Measurements from ENCODE around the gene FOXB1. TPM values are rescaled to one million over a fixed set of nuclear protein-coding genes. Genes with fewer than 3 reads are reported as not detected.

Gene FOXB1
- total and polyA plus RNA-seq, 2 donors (not counting 1 experiment from before 2014, with no cell fraction given) = not detected

- H3K4me1 Mint-ChIP-seq = no peaks in the 10 kb centered on the region
- CTCF ChIA-PET = no interaction called here
- no peak for ATAC-seq (ENCODE audit: low read depth)
Measured at GRCh38 chr15:60044636-60045270, 40.6 kb downstream of the FOXB1 start.

GRCh38 chr15:60047701-60048100 lies 43.6 kb downstream of the FOXB1 start:
- Histone ChIP-seq H3K27ac (ENCODE audit: low read length in 2 of 2) (no peak overlapping the region), H3K79me2 (ENCODE audit: control insufficient read depth, insufficient read depth, low read length) (no peaks in the 10 kb centered on the region), H3K4me2 (replicated peaks; ENCODE audit: low read depth, low read length, poor library complexity, severe bottlenecking) (no peak overlapping the region), H3K27me3 (replicated peaks in 1 of 4; ENCODE audit: control extremely low read depth in 1 of 4, control insufficient read depth in 3 of 4, insufficient read depth in 4 of 4, low read length in 3 of 4) (no peaks in the 10 kb centered on the region), H3K9ac (ENCODE audit: low read length) (no peak overlapping the region), H3K4me3 (ENCODE audit: control extremely low read depth in 1 of 5, extremely low read depth in 1 of 5, insufficient read depth in 1 of 5, low read depth in 2 of 5, low read length in 4 of 5) (no peak overlapping the region), H3K36me3 (replicated peaks in 1 of 2; ENCODE audit: control extremely low read depth in 1 of 2, control insufficient read depth in 1 of 2, extremely low read depth in 1 of 2, insufficient read depth in 2 of 2, low read length in 1 of 2) (no peaks in the 10 kb centered on the region), H2AFZ (ENCODE audit: insufficient read depth, low read depth, low read length, poor library complexity, severe bottlenecking) (no peak overlapping the region), H3K9me3 (ENCODE audit: control extremely low read depth in 1 of 3, control insufficient read depth in 2 of 3, insufficient read depth in 1 of 3, low read length in 2 of 3) (peaks cover 1 to 7% (median 6%) of the 10 kb centered on the region in 3 donors), H3K4me1 (ENCODE audit: control insufficient read depth in 2 of 2, insufficient read depth in 2 of 2, low read length in 2 of 2) (no peaks in the 10 kb centered on the region), H4K20me1 (ENCODE audit: control insufficient read depth, insufficient read depth, low read length, poor library complexity, severe bottlenecking) (no peaks in the 10 kb centered on the region)
- Mint-ChIP-seq H3K4me1 (no peaks in the 10 kb centered on the region), H3K4me3 (no peak overlapping the region), H3K27me3 (peaks cover 4% of the 10 kb centered on the region), H3K27ac (no peak overlapping the region), H3K9me3 (ENCODE audit: insufficient read depth) (peaks cover 5% of the 10 kb centered on the region)
- ChIA-PET CTCF (no interaction called here), POLR2A (no interaction called here)
- DNase-seq = no peak
- WGBS (ENCODE audit: insufficient coverage) = no CpG with 5 or more reads among the region's 1 CpG
- intact Hi-C loops (cut with micrococcal nuclease) = no loop called here
- TF ChIP-seq CTCF (IDR thresholded peaks at IDR 0.05) = no peak
- no peak for TF ChIP-seq EZH2 (IDR thresholded peaks at IDR 0.05; ENCODE audit: borderline replicate concordance, insufficient read depth, low read depth, low read length, poor library complexity, severe bottlenecking)
- ATAC-seq (ENCODE audit: low read depth) = no peak

More at GRCh38 chr15:60044636-60045270, 40.6 kb downstream of the FOXB1 start:
- Histone ChIP-seq H2AFZ (ENCODE audit: insufficient read depth, low read depth, low read length, poor library complexity, severe bottlenecking) (no peak overlapping the region), H3K36me3 (replicated peaks in 1 of 2; ENCODE audit: control extremely low read depth in 1 of 2, control insufficient read depth in 1 of 2, extremely low read depth in 1 of 2, insufficient read depth in 2 of 2, low read length in 1 of 2) (no peaks in the 10 kb centered on the region), H3K27ac (ENCODE audit: low read length in 2 of 2) (no peak overlapping the region), H4K20me1 (ENCODE audit: control insufficient read depth, insufficient read depth, low read length, poor library complexity, severe bottlenecking) (no peaks in the 10 kb centered on the region), H3K27me3 (replicated peaks in 1 of 4; ENCODE audit: control extremely low read depth in 1 of 4, control insufficient read depth in 3 of 4, insufficient read depth in 4 of 4, low read length in 3 of 4) (no peaks in the 10 kb centered on the region), H3K4me2 (replicated peaks; ENCODE audit: low read depth, low read length, poor library complexity, severe bottlenecking) (no peak overlapping the region), H3K4me3 (ENCODE audit: control extremely low read depth in 1 of 5, extremely low read depth in 1 of 5, insufficient read depth in 1 of 5, low read depth in 2 of 5, low read length in 4 of 5) (no peak overlapping the region), H3K9ac (ENCODE audit: low read length) (no peak overlapping the region), H3K4me1 (ENCODE audit: control insufficient read depth in 2 of 2, insufficient read depth in 2 of 2, low read length in 2 of 2) (no peaks in the 10 kb centered on the region), H3K79me2 (ENCODE audit: control insufficient read depth, insufficient read depth, low read length) (no peaks in the 10 kb centered on the region), H3K9me3 (ENCODE audit: control extremely low read depth in 1 of 3, control insufficient read depth in 2 of 3, insufficient read depth in 1 of 3, low read length in 2 of 3) (peaks cover 0 to 2% (median 0%) of the 10 kb centered on the region in 3 donors)
- peaks cover 8% of the 10 kb centered on the region for H3K27me3 Mint-ChIP-seq
- TF ChIP-seq EZH2 (IDR thresholded peaks at IDR 0.05; ENCODE audit: borderline replicate concordance, insufficient read depth, low read depth, low read length, poor library complexity, severe bottlenecking) (no peak), CTCF (IDR thresholded peaks at IDR 0.05) (no peak)
- H3K4me3 Mint-ChIP-seq = no peak overlapping the region
- no peak for DNase-seq
- no peaks in the 10 kb centered on the region for H3K9me3 Mint-ChIP-seq (ENCODE audit: insufficient read depth)
- no peak overlapping the region for H3K27ac Mint-ChIP-seq
- POLR2A ChIA-PET = no interaction called here
- intact Hi-C loops (cut with micrococcal nuclease) = no loop called here
- WGBS (ENCODE audit: insufficient coverage) = no CpG with 5 or more reads among the region's 5 CpGs
